ENCODE data around the gene MSLN. TPM values are rescaled to one million over a fixed set of nuclear protein-coding genes. Genes with fewer than 3 reads are reported as not detected.

The MSLN gene
- total and polyA plus RNA-seq, 9 of the 15 experiments (the other 6 are each of a cell fraction or from before 2014, with no cell fraction given): not detected

- Histone ChIP-seq H3K4me3 (no peak overlapping the region), H4K20me1 (replicated peaks; ENCODE audit: control insufficient read depth, insufficient read depth, low read length) (no peaks in the 10 kb centered on the region), H3K9me1 (ENCODE audit: control insufficient read depth, insufficient read depth, low read length) (no peaks in the 10 kb centered on the region), H3K27ac (ENCODE audit: extremely low read depth, low read depth, low read length) (no peak overlapping the region), H3K79me2 (ENCODE audit: control insufficient read depth, insufficient read depth, low read length) (no peaks in the 10 kb centered on the region), H3K36me3 (ENCODE audit: control insufficient read depth, insufficient read depth, low read length) (no peaks in the 10 kb centered on the region), H3K4me2 (ENCODE audit: insufficient read depth, low read length) (no peak overlapping the region), H3K4me1 (replicated peaks in 1 of 2; ENCODE audit: control insufficient read depth in 2 of 2, insufficient read depth in 2 of 2, low read length in 2 of 2) (peaks cover 0 to 31% of the 10 kb centered on the region in 2 experiments; a peak in 3 of 5 replicates), H3K9me3 (replicated peaks; ENCODE audit: control insufficient read depth, insufficient read depth, low read depth, low read length) (no peaks in the 10 kb centered on the region), H3K9ac (ENCODE audit: insufficient read depth in 1 of 2, low read depth in 2 of 2, low read length in 2 of 2) (no peak overlapping the region), H2AFZ (ENCODE audit: low read depth, low read length) (no peak overlapping the region), H3K27me3 (ENCODE audit: control insufficient read depth in 2 of 2, insufficient read depth in 2 of 2, low read length in 2 of 2) (no peaks in the 10 kb centered on the region)
- 67% methylated on average over 6 of the region's 6 CpGs for WGBS (ENCODE audit: insufficient coverage, low coverage, missing lambda C conversion rate)
- intact Hi-C loops (cut with micrococcal nuclease) (no loop called here), in situ Hi-C loops (cut with MboI) (no loop called here)
- CTCF ChIA-PET (ENCODE audit: low intra/inter-chr PET ratio): interaction anchor here (0.7 kb wide), 1 partner anchor 35 kb away, joined by 6 read pairs; no protein-coding TSS in a partner anchor
- TF ChIP-seq ZNF408 (CRISPR knock-in tag; IDR thresholded peaks at IDR 0.05; ENCODE audit: low read depth): no peak
- TF ChIP-seq HMG20B (CRISPR knock-in tag; IDR thresholded peaks at IDR 0.05): no peak
- no peak for TF ChIP-seq FOXK2 (conservative IDR thresholded peaks at IDR 0.05 in 1 of 2, IDR thresholded peaks at IDR 0.05 in 1 of 2; ENCODE audit: low read depth in 2 of 2)
- TF ChIP-seq, protein P1, sequence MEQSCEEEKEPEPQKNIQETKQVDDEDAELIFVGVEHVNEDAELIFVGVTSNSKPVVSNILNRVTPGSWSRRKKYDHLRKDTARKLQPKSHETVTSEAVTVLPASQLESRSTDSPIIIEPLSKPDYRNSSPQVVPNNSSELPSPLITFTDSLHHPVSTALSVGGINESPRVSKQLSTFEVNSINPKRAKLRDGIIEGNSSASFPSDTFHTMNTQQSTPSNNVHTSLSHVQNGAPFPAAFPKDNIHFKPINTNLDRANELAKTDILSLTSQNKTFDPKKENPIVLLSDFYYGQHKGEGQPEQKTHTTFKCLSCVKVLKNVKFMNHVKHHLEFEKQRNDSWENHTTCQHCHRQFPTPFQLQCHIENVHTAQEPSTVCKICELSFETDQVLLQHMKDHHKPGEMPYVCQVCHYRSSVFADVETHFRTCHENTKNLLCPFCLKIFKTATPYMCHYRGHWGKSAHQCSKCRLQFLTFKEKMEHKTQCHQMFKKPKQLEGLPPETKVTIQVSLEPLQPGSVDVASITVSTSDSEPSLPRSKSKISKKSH (CRISPR knock-in tag; IDR thresholded peaks at IDR 0.05): no peak
- no peak for TF ChIP-seq CSDE1 (IDR thresholded peaks at IDR 0.05)
- TF ChIP-seq HMG20A (CRISPR knock-in tag; conservative IDR thresholded peaks at IDR 0.05): no peak
- no peak for TF ChIP-seq ARNT (IDR thresholded peaks at IDR 0.05)
- TF ChIP-seq, protein P2, sequence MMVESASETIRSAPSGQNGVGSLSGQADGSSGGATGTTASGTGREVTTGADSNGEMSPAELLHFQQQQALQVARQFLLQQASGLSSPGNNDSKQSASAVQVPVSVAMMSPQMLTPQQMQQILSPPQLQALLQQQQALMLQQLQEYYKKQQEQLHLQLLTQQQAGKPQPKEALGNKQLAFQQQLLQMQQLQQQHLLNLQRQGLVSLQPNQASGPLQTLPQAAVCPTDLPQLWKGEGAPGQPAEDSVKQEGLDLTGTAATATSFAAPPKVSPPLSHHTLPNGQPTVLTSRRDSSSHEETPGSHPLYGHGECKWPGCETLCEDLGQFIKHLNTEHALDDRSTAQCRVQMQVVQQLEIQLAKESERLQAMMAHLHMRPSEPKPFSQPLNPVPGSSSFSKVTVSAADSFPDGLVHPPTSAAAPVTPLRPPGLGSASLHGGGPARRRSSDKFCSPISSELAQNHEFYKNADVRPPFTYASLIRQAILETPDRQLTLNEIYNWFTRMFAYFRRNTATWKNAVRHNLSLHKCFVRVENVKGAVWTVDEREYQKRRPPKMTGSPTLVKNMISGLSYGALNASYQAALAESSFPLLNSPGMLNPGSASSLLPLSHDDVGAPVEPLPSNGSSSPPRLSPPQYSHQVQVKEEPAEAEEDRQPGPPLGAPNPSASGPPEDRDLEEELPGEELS (CRISPR knock-in tag; IDR thresholded peaks at IDR 0.05; ENCODE audit: borderline replicate concordance): no peak
- no peak for TF ChIP-seq ESRRB (CRISPR knock-in tag; IDR thresholded peaks at IDR 0.05; ENCODE audit: borderline replicate concordance)
- TF ChIP-seq, protein P3, sequence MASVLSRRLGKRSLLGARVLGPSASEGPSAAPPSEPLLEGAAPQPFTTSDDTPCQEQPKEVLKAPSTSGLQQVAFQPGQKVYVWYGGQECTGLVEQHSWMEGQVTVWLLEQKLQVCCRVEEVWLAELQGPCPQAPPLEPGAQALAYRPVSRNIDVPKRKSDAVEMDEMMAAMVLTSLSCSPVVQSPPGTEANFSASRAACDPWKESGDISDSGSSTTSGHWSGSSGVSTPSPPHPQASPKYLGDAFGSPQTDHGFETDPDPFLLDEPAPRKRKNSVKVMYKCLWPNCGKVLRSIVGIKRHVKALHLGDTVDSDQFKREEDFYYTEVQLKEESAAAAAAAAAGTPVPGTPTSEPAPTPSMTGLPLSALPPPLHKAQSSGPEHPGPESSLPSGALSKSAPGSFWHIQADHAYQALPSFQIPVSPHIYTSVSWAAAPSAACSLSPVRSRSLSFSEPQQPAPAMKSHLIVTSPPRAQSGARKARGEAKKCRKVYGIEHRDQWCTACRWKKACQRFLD (CRISPR knock-in tag; IDR thresholded peaks at IDR 0.05): no peak
- TF ChIP-seq ZNF134 (CRISPR knock-in tag; conservative IDR thresholded peaks at IDR 0.05): no peak
- TF ChIP-seq E2F3 (CRISPR knock-in tag; IDR thresholded peaks at IDR 0.05): no peak
- no peak for TF ChIP-seq HDAC3 (IDR thresholded peaks at IDR 0.05; ENCODE audit: borderline replicate concordance, partially characterized antibody)
- TF ChIP-seq NUFIP1 (IDR thresholded peaks at IDR 0.05; ENCODE audit: partially characterized antibody): no peak
- no peak for TF ChIP-seq DPF2 (IDR thresholded peaks at IDR 0.05)
- TF ChIP-seq NELFE (IDR thresholded peaks at IDR 0.05; ENCODE audit: insufficient read depth, insufficient read length): no peak
- no peak for TF ChIP-seq RAD51 (IDR thresholded peaks at IDR 0.05; ENCODE audit: borderline replicate concordance, low read depth)
- no peak for TF ChIP-seq PCBP2 (IDR thresholded peaks at IDR 0.05; ENCODE audit: low read depth, low read length, poor library complexity, severe bottlenecking)
- no TSS peak for BruUV-seq (replicated peaks)
- POLR2A ChIA-PET: interaction anchor here (0.6 to 1.2 kb wide), 4 partner anchors 11 to 343 kb away, joined by 3 read pairs; no protein-coding TSS in a partner anchor
- DNase-seq (ENCODE audit: extremely low read depth in 1 of 4, low spot score in 3 of 4): no peak
- FAIRE-seq: no peak
- no peak for ATAC-seq
Observed at GRCh38 chr16:749010-749409, 11.5 kb upstream of the MSLN start.
